ENCODE data around the gene SLC17A5. TPM values are rescaled to one million over a fixed set of nuclear protein-coding genes. Genes with fewer than 3 reads are reported as not detected.
A peak's percentile ranks its signal among the peaks of the same experiment; 100 is the strongest.

SLC17A5 gene
- total and polyA plus RNA-seq, 7 donors, result 3.1 to 7.2 (median 4.5) TPM

DNA sequence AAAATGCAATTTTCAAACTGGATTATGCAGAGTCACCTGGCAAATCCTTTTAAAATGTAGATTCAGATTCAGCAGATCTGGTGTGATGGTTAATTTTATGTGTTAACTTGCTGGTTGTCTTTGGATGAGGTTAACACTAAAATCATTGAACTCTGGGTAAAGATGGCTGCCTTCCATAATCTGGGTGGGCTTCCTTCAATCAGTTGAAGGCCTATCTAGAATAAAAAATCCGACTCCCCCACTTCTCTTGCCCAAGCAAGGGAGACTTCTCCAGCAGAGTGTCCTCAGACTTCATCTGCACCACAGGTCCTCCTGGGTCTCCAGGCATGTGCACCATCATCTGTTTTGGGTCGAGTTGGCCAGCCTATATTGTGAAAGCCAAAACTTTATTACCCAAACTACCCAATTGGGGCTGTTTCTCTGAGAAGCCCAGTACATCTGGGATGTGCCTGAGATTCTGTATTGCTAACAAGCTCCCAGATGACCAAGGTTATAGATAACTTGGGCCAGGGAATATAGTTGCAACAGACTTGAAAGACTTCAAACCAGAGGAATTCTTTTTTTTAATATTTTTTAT lies 1.6 kb upstream of the SLC17A5 start:
- WGBS, 3 donors, result 76 to 86% (median 76%) methylated on average over 2 of the region's 2 CpGs
- DNase-seq (no peak), ATAC-seq (no peak)
- no peaks in the 10 kb centered on the region for H3K27me3 ChIP-seq (ENCODE audit: insufficient read depth in 3 of 3, low read length in 2 of 3)
- TF ChIP-seq, protein P1, sequence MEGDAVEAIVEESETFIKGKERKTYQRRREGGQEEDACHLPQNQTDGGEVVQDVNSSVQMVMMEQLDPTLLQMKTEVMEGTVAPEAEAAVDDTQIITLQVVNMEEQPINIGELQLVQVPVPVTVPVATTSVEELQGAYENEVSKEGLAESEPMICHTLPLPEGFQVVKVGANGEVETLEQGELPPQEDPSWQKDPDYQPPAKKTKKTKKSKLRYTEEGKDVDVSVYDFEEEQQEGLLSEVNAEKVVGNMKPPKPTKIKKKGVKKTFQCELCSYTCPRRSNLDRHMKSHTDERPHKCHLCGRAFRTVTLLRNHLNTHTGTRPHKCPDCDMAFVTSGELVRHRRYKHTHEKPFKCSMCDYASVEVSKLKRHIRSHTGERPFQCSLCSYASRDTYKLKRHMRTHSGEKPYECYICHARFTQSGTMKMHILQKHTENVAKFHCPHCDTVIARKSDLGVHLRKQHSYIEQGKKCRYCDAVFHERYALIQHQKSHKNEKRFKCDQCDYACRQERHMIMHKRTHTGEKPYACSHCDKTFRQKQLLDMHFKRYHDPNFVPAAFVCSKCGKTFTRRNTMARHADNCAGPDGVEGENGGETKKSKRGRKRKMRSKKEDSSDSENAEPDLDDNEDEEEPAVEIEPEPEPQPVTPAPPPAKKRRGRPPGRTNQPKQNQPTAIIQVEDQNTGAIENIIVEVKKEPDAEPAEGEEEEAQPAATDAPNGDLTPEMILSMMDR (IDR thresholded peaks at IDR 0.05), result no peak
- H3K27ac ChIP-seq, result no peak overlapping the region
- H3K4me1 ChIP-seq, result peaks cover 16% of the 10 kb centered on the region
- no peaks in the 10 kb centered on the region for H3K36me3 ChIP-seq (ENCODE audit: insufficient read depth in 1 of 2, low read depth in 1 of 2)
- H3K4me3 ChIP-seq, result peak overlapping the region; percentile 97
- H3K9me3 ChIP-seq, result no peaks in the 10 kb centered on the region
- intact Hi-C loops (cut with DNase I), result no loop called here

DNA sequence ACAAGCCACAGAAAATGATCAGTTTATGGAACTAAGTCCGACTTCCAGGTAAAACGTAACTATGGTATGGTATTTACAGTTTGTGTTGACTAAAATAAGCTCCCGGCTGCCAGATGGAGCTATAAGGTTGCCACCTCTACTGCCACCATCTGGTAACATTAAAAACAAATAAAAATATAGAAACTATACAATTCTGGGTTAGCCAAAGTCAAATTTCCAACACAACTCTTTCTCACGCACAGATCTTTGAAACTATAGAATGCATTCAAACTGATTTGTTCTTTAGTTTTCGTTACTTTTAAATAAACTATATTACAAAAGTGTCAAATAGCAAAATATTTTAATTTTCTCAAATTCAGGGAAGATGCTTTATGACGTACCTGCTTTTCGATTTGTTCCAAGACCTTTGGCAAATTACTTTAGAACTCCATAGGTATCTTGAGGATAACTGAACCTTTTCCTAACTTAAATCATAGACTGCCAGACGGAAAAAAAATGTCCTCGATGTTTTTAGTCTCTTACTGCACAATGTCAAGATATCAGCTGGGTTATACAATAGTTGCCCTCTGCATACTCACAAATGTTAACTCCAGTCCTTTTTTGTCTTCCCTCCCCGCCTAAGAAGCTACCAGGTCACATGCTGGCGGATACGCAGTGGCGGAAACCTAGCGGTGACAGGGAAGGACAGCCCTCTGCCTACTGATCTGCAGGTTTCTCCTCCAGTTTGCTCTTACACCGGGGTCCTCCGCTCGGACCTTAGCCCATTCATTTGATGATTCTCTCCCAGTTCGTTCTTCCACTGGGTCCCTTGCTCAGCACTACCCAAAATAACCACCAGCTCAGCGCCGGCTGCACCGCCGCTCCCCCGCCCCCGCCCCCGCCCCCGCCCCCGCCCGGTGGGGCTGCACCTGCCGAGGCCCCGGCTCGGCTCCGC lies 888 bp downstream of the SLC17A5 start:
- Histone ChIP-seq H3K36me3 (ENCODE audit: insufficient read depth in 1 of 2, low read depth in 1 of 2) (peaks cover 0 to 20% of the 10 kb centered on the region in 2 donors), H3K9me3 (no peaks in the 10 kb centered on the region), H3K27me3 (ENCODE audit: insufficient read depth in 3 of 3, low read length in 2 of 3) (no peaks in the 10 kb centered on the region), H3K27ac (peak overlapping the region; percentile 99), H3K4me1 (peaks cover 16% of the 10 kb centered on the region), H3K4me3 (peak overlapping the region; percentile 97)
- WGBS, 3 donors, result 2 to 5% (median 3%) methylated on average over 25 to 32 of the region's 32 CpGs
- TF ChIP-seq, protein P1 (IDR thresholded peaks at IDR 0.05), result peak; percentile 31
- intact Hi-C loops (cut with DNase I), result no loop called here
- ATAC-seq (peak; percentile 70 to 79 (median 75)), DNase-seq (peak; percentile 25 to 67)

DNA sequence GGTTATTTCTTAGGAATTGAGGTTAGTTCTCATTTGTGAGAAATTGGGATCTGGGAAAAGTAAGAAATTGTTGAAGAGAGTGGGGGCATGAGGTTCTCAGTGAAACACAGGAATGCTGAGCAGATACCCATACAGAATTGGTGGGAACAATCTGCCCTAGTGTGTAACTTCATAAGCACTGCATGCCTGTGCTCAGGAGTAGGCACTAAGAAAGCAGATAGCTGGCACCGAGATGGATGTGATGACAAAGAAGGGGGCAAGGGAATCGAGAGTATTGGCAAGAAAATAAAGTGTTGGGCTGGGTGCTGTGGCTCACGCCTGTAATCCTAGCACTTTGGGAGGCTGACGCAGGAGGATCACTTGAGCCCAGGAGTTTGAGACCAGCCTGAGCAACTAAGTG lies 4.0 kb downstream of the SLC17A5 start:
- intact Hi-C loops (cut with DNase I), result no loop called here
- 55 to 73% (median 62%) methylated on average over 4 of the region's 4 CpGs for WGBS, 3 donors
- H3K9me3 ChIP-seq, result no peaks in the 10 kb centered on the region
- ATAC-seq (no peak), DNase-seq (no peak)
- no peak overlapping the region for H3K27ac ChIP-seq
- no peak overlapping the region for H3K4me3 ChIP-seq
- TF ChIP-seq, protein P1 (IDR thresholded peaks at IDR 0.05), result no peak
- H3K4me1 ChIP-seq, result peaks cover 12% of the 10 kb centered on the region
- H3K36me3 ChIP-seq (ENCODE audit: insufficient read depth in 1 of 2, low read depth in 1 of 2), result peaks cover 0 to 22% of the 10 kb centered on the region in 2 donors
- H3K27me3 ChIP-seq (ENCODE audit: insufficient read depth in 3 of 3, low read length in 2 of 3), result no peaks in the 10 kb centered on the region

DNA sequence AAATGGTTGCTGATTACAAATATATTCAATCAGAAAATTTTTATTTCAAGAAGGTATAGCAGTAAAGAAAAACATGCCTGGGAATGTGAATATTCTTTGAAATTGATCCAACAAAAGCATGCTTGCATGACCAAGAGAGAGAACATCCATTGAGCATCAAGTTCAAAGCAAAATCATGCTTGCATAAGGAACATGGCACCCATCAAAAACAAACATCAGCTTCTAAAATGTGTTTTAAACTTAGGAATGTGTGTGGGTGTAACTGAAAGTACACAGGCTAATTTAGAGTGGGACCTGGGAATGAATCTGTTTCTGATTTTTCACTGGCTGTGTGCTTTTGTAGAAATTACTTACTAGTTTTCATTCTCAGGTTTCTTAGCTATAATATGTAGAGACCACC lies 5.6 kb downstream of the SLC17A5 start:
- ATAC-seq (no peak), DNase-seq (no peak)
- H3K4me1 ChIP-seq, result peaks cover 9% of the 10 kb centered on the region
- peaks cover 0 to 26% of the 10 kb centered on the region in 2 donors for H3K36me3 ChIP-seq (ENCODE audit: insufficient read depth in 1 of 2, low read depth in 1 of 2)
- no peak overlapping the region for H3K4me3 ChIP-seq
- H3K27ac ChIP-seq, result no peak overlapping the region
- no peaks in the 10 kb centered on the region for H3K9me3 ChIP-seq
- intact Hi-C loops (cut with DNase I), result no loop called here
- no peaks in the 10 kb centered on the region for H3K27me3 ChIP-seq (ENCODE audit: insufficient read depth in 3 of 3, low read length in 2 of 3)
- TF ChIP-seq, protein P1 (IDR thresholded peaks at IDR 0.05), result no peak

Measured in psoas muscle (tissue), 8 donors.